IMR-90 (cell line): ENCODE data around the gene WFDC12. TPM values are rescaled to one million over a fixed set of nuclear protein-coding genes. Genes with fewer than 3 reads are reported as not detected.
"Not testable (repeated sequence)": the region's sequence is repeated elsewhere in the genome, so short reads cannot be mapped to it uniquely, and the experiment has no call there.

Source experiments
- ATAC-seq: fragments of 200-7000 bp; cut with Tn5 transposase; 2 replicates; pipeline ENCODE4 v1.9.1; 2020; ENCODE audit warnings: low read depth, mild to moderate bottlenecking, moderate library complexity
- BruUV-seq: library from RNA; stranded (reverse); fragments of 400-500 nt; replicated peaks from 2 replicates; lab custom pipeline; 2021; lab: Mats Ljungman, UMichigan
- CTCF ChIA-PET: fragments of 300-600 bp; formaldehyde crosslinking; extraction: SDS; loops from one replicate; lab custom pipeline; 2021; ENCODE audit warnings: antibody characterized with exemption; lab: Yijun Ruan, JAX
- POLR2A ChIA-PET: fragments of 300-600 bp; sonication (Branson Sonifier 250); formaldehyde crosslinking; loops from one replicate; lab custom pipeline; 2022; ENCODE audit warnings: antibody characterized with exemption; ENCODE audit not compliant: unreplicated experiment; lab: Charles Lee
- DNase-seq: peaks from one replicate; pipeline ENCODE4 v3.0.0; 2013
- H2AFZ ChIP-seq: replicated peaks from 2 replicates; pipeline ENCODE3; 2013; ENCODE audit warnings: low read length, mild to moderate bottlenecking; ENCODE audit not compliant: poor library complexity
- H2AK5ac ChIP-seq: 2 replicates; pipeline ENCODE4 v1.6.1; 2013; ENCODE audit warnings: low read depth, low read length, inconsistent platforms
- H2AK9ac ChIP-seq: replicated peaks from 2 replicates; pipeline ENCODE3; 2013; ENCODE audit warnings: mild to moderate bottlenecking, low read depth, low read length, moderate library complexity; ENCODE audit not compliant: poor library complexity
- H2BK120ac ChIP-seq: 2 replicates; pipeline ENCODE4 v1.6.1; 2013; ENCODE audit warnings: low read depth, low read length, inconsistent platforms
- H2BK15ac ChIP-seq: 3 replicates; pipeline ENCODE4 v1.6.1; 2013; ENCODE audit warnings: low read depth, low read length, inconsistent platforms
- H2BK20ac ChIP-seq: 2 replicates; pipeline ENCODE4 v1.6.1; 2013; ENCODE audit warnings: low read depth, mild to moderate bottlenecking, inconsistent platforms, low read length, moderate library complexity
- H2BK5ac ChIP-seq: 2 replicates; pipeline ENCODE4 v1.6.1; 2013; ENCODE audit warnings: mild to moderate bottlenecking, low read depth, low read length, inconsistent platforms; ENCODE audit not compliant: poor library complexity, severe bottlenecking
- H3K14ac ChIP-seq: replicated peaks from 2 replicates; pipeline ENCODE4 v1.6.1; 2013; ENCODE audit warnings: low read depth, low read length, inconsistent platforms
- H3K18ac ChIP-seq: 2 replicates; pipeline ENCODE4 v1.6.1; 2013; ENCODE audit warnings: low read depth, low read length, control low read depth
- H3K23ac ChIP-seq: 2 replicates; pipeline ENCODE4 v1.6.1; 2013; ENCODE audit warnings: low read depth, low read length, inconsistent platforms
- H3K27ac ChIP-seq: 2 replicates; pipeline ENCODE4 v1.5.1; 2013; ENCODE audit warnings: mild to moderate bottlenecking, control low read depth, low read length; ENCODE audit not compliant: insufficient read depth
- H3K27me3 ChIP-seq: 2 replicates; pipeline ENCODE4 v1.6.1; 2013; ENCODE audit warnings: low read length; ENCODE audit not compliant: control insufficient read depth, insufficient read depth
- H3K36me3 ChIP-seq: 2 replicates; pipeline ENCODE4 v1.6.1; 2013; ENCODE audit warnings: low read length, mixed read lengths; ENCODE audit not compliant: control insufficient read depth, insufficient read depth
- H3K4ac ChIP-seq: 2 replicates; pipeline ENCODE4 v1.6.1; 2013; ENCODE audit warnings: low read depth, low read length, inconsistent platforms
- H3K4me1 ChIP-seq: 2 replicates; pipeline ENCODE4 v1.6.1; 2013; ENCODE audit warnings: low read length, mixed read lengths; ENCODE audit not compliant: control insufficient read depth, insufficient read depth
- H3K4me2 ChIP-seq: 2 replicates; pipeline ENCODE4 v1.6.1; 2013; ENCODE audit warnings: low read depth, mild to moderate bottlenecking, control low read depth, low read length, moderate library complexity
- H3K4me3 ChIP-seq: 2 replicates; pipeline ENCODE4 v1.5.1; 2013; ENCODE audit warnings: low read depth, mild to moderate bottlenecking, control low read depth, low read length, moderate library complexity; ENCODE audit not compliant: insufficient read depth
- H3K56ac ChIP-seq: 2 replicates; pipeline ENCODE4 v1.6.1; 2013; ENCODE audit warnings: low read length, inconsistent platforms; ENCODE audit not compliant: insufficient read depth; ENCODE audit errors: extremely low read depth
- H3K79me1 ChIP-seq, 2 experiments: 2 replicates each; pipeline ENCODE4 v1.6.1; 2013; ENCODE audit warnings: low read length in 2 of 2, inconsistent platforms in 1 of 2, low read depth in 1 of 2
- H3K9ac ChIP-seq: 2 replicates; pipeline ENCODE4 v1.6.1; 2013; ENCODE audit warnings: low read depth, low read length, control low read depth
- H3K9me1 ChIP-seq: 2 replicates; pipeline ENCODE4 v1.6.1; 2013; ENCODE audit warnings: low read length, inconsistent platforms; ENCODE audit not compliant: insufficient read depth
- H3K9me3 ChIP-seq: 2 replicates; pipeline ENCODE4 v1.6.1; 2013; ENCODE audit warnings: low read length; ENCODE audit not compliant: control insufficient read depth, insufficient read depth
- H4K20me1 ChIP-seq: 2 replicates; pipeline ENCODE4 v1.6.1; 2013; ENCODE audit warnings: low read length, inconsistent platforms; ENCODE audit not compliant: insufficient read depth
- H4K5ac ChIP-seq: 2 replicates; pipeline ENCODE4 v1.6.1; 2013; ENCODE audit warnings: mild to moderate bottlenecking, low read depth, low read length, control low read depth
- H4K8ac ChIP-seq, 2 experiments: 2 replicates each; pipeline ENCODE4 v1.6.1; 2013; ENCODE audit warnings: low read depth in 2 of 2, low read length in 2 of 2, control low read depth in 1 of 2, inconsistent platforms in 1 of 2
- H4K91ac ChIP-seq: 2 replicates; pipeline ENCODE4 v1.6.1; 2013; ENCODE audit warnings: low read depth, low read length, inconsistent platforms; ENCODE audit not compliant: insufficient read depth
- WGBS, 2 experiments: methylation state at CpG; one replicate each; pipeline versions ENCODE4 v1.1.5 to v1.1.7; 2013; ENCODE audit warnings: missing lambda C conversion rate in 2 of 2; ENCODE audit not compliant: insufficient read length in 1 of 2; ENCODE audit errors: extremely low coverage in 2 of 2; 5-methylcytosine and 5-hydroxymethylcytosine counted together
- dilution Hi-C: fragments of 300-500 bp; cut with HindIII; formaldehyde crosslinking; loops from one replicate; pipeline ENCODE4 v1.14.3; 2018; ENCODE audit warnings: low sequenced_read_pairs; ENCODE audit not compliant: unreplicated experiment
- in situ Hi-C: fragments of 300-500 bp; cut with MboI; formaldehyde crosslinking; loops from 3 replicates; pipeline ENCODE4 v1.14.3; 2019; ENCODE audit warnings: low sequenced_read_pairs, inconsistent platforms, mixed read lengths
- intact Hi-C: fragments of 100-400 bp; cut with micrococcal nuclease; formaldehyde crosslinking; loops from 2 replicates; pipeline ENCODE4 v1.10.0; 2022
- polyA plus RNA-seq, 3 experiments: library from polyadenylated mRNA; depleted of rRNA; stranded (reverse); fragments of >200 nt; gene quantifications; 2 replicates each; pipeline ENCODE4 v1.2.3, GENCODE V29; 2012; ENCODE audit warnings: low replicate concordance in 1 of 3
- total RNA-seq: library from RNA; depleted of rRNA; stranded (reverse); fragments of >200 nt; gene quantifications from 2 replicates; pipeline ENCODE4 v1.2.3, GENCODE V29; 2012

Gene WFDC12
- total and polyA plus RNA-seq, 2 of the 4 experiments (the other 2 are of a cell fraction), result not detected

DNA sequence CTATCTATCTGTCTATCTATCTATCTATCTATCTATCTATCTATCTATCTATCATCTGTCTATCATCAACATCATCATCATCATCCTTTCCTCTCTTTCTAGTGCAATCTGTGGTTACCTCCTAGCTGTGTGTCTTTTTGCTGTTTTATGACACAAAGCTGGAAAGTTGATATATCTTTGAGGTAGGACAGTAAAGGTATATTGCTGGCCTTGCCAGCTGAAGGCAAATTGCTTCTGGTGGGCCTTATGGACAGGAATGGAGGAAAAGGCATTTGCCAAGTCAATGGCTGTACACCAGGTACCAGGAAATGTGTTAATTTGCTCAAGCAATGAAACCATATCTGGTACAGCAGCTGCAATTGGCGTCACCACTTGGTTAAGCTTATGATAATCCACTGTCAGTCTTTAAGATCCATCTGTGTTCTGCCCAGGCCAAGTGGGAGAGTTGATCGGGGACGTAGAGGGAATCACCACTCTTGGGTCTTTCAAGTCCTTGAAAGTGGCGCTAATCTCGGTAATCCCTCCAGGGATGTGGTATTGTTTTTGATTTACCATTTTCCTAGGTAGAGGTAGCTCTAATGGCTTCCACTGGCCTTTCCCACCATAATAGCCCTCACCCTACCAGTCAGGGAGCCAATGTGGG lies 15.6 kb upstream of the WFDC12 start:
- H3K27ac ChIP-seq, H3K4me3 ChIP-seq, H4K5ac ChIP-seq, H3K18ac ChIP-seq, H3K4me2 ChIP-seq, H3K4ac ChIP-seq, H3K79me1 ChIP-seq, in situ Hi-C loops, dilution Hi-C loops, H3K27me3 ChIP-seq, CTCF ChIA-PET, H2BK120ac ChIP-seq, H3K4me1 ChIP-seq, ATAC-seq, H2AK9ac ChIP-seq, H2AFZ ChIP-seq, H4K20me1 ChIP-seq, H3K9me3 ChIP-seq, DNase-seq, H2BK15ac ChIP-seq, BruUV-seq, H4K91ac ChIP-seq, H3K9ac ChIP-seq, H3K36me3 ChIP-seq, H3K23ac ChIP-seq, H3K14ac ChIP-seq, POLR2A ChIA-PET, H2BK20ac ChIP-seq, H2BK5ac ChIP-seq, H2AK5ac ChIP-seq, H3K56ac ChIP-seq, H4K8ac ChIP-seq, H3K9me1 ChIP-seq, intact Hi-C loops: not testable (repeated sequence)
- WGBS, 2 experiments, result no CpG with 5 or more reads among the region's 5 CpGs
